BE2C (cell line): Measurements from ENCODE around the gene PIEZO1.

Source experiments
- DNase-seq: peaks from one replicate; pipeline ENCODE4 v3.0.0-alpha.2; 2020
- H3K27me3 ChIP-seq: fragments of 250-450 bp; sonication (Bioruptor Pico); 2 replicates; pipeline ENCODE4 v1.5.1; 2020; ENCODE audit warnings: mild to moderate bottlenecking
- H3K36me3 ChIP-seq: fragments of 250-450 bp; sonication (Bioruptor Pico); 2 replicates; pipeline ENCODE4 v1.5.1; 2020; ENCODE audit warnings: mild to moderate bottlenecking
- H3K4me1 ChIP-seq: fragments of 250-450 bp; sonication (Bioruptor Pico); 2 replicates; pipeline ENCODE4 v1.5.1; 2020
- H3K4me3 ChIP-seq: 2 replicates; pipeline ENCODE4 v1.5.1; 2011; ENCODE audit warnings: low read depth, low read length
- H3K9me3 ChIP-seq: fragments of 250-450 bp; sonication (Bioruptor Pico); 2 replicates; pipeline ENCODE4 v1.5.1; 2020
- TF ChIP-seq, protein P1 (sequence below): IDR thresholded peaks from 2 replicates; pipeline ENCODE4 v1.5.1; 2012; ENCODE audit warnings: mild to moderate bottlenecking, low read depth, low read length

Gene PIEZO1

DNA sequence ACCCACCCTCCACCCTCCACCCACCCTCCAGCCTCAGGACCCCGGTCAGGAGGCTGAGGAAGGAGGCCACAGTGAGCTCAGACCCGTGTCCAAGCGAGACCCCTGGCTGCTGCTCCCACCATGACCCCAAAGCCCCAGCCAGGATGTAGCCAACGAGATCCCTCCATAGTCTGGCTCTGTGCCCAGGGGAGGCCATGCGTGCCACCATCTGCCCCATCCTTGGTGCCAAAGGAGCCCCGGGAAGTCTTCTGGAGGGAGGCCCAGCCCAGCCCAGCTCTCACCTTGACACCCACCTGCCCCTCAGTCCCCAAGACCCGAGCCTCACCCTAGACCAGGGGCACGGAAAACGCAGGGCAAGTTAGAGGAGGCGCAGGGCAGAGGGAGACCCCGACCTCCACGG lies 34.2 kb downstream of the PIEZO1 start:
- no peaks in the 10 kb centered on the region for H3K9me3 ChIP-seq
- TF ChIP-seq, protein P1, sequence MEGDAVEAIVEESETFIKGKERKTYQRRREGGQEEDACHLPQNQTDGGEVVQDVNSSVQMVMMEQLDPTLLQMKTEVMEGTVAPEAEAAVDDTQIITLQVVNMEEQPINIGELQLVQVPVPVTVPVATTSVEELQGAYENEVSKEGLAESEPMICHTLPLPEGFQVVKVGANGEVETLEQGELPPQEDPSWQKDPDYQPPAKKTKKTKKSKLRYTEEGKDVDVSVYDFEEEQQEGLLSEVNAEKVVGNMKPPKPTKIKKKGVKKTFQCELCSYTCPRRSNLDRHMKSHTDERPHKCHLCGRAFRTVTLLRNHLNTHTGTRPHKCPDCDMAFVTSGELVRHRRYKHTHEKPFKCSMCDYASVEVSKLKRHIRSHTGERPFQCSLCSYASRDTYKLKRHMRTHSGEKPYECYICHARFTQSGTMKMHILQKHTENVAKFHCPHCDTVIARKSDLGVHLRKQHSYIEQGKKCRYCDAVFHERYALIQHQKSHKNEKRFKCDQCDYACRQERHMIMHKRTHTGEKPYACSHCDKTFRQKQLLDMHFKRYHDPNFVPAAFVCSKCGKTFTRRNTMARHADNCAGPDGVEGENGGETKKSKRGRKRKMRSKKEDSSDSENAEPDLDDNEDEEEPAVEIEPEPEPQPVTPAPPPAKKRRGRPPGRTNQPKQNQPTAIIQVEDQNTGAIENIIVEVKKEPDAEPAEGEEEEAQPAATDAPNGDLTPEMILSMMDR: no peak
- no peaks in the 10 kb centered on the region for H3K27me3 ChIP-seq
- no peaks in the 10 kb centered on the region for H3K36me3 ChIP-seq
- no peaks in the 10 kb centered on the region; the same call in 1 of the 2 replicates for H3K4me1 ChIP-seq
- no peak overlapping the region for H3K4me3 ChIP-seq
- no peak for DNase-seq

DNA sequence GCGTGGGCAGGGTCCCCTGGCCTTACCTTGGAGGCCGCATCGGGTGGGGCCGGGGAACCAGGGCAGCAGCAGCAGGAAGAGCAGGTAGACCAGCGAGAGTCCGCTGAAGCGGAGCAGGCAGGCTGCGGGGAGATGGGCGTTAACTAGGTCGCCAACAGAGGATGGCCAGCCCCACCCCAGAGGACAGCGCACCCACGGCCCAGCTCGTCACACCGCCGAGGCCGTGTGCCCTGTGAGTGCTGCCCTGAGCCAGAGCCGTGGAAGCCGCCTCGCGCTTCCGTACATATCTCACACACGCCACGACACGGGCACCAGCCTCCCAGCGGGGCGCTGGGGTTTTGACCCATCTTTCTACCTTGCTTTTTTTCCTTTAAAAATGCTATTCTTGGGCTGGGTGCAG lies 35.7 kb downstream of the PIEZO1 start:
- Histone ChIP-seq H3K9me3 (no peaks in the 10 kb centered on the region), H3K4me1 (no peaks in the 10 kb centered on the region), H3K27me3 (no peaks in the 10 kb centered on the region), H3K4me3 (no peak overlapping the region), H3K36me3 (no peaks in the 10 kb centered on the region)
- TF ChIP-seq, protein P1: no peak
- no peak for DNase-seq

DNA sequence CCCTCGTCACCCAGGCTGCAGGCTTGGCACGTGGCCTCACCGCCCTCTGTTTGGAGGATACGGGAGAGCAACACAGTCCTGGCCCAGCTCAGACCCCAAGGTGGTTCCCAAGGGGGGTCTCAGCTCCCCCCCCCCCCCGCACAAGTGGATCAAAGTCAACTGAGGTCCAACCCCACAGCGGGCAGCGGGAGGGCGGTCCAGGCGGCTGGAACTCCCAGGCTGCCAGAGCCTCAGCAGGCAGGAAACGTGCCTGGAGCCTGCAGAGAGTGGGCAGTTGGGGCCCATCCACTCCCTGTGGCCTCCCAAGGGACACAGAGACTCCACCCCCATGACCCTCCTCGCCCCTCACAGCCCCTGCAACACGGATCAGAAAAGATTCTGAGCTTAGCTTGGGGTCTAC lies 36.7 kb downstream of the PIEZO1 start:
- H3K4me1 ChIP-seq: no peaks in the 10 kb centered on the region

DNA sequence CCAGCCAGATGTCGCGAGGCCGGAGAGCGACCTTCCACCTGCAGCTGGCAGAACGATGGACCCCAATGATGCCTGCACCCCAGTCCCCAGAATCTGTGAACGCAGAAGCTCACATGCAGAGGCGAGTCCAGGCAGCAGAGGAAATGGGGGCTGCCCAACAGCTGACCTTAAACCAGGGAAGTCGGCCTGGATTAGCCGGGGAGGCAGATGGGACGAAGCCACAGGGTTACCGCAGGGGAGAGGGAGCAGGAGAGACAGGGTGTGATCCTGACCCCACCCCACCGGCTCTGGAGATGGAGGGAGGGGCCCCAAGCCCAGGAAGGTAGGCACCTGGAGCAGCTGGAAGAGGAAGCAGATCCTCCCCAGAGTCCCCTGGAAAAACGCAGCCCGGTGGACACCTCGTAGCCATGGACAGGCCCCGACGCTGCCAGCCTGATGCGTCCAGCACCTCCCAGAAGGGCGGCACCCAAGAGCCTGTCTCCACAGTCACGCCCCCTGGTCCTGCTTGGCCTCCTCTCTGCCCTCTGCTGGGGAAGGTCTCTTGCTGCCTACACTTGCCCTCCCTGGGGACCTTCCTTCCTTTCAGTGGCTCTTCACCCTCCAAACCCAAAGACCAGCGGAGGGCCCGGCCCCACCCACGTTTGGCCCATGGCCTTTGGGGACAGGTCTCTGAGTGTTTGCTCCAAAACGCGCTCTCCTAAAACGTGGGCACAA lies 37.3 kb downstream of the PIEZO1 start:
- Histone ChIP-seq H3K36me3 (no peaks in the 10 kb centered on the region), H3K9me3 (no peaks in the 10 kb centered on the region), H3K27me3 (no peaks in the 10 kb centered on the region), H3K4me1 (no peaks in the 10 kb centered on the region), H3K4me3 (no peak overlapping the region)
- DNase-seq: no peak
- TF ChIP-seq, protein P1: peak; percentile 29

More for the DNA sequence above, 36.7 kb downstream of the PIEZO1 start:
- Histone ChIP-seq H3K27me3 (no peaks in the 10 kb centered on the region), H3K36me3 (no peaks in the 10 kb centered on the region), H3K9me3 (no peaks in the 10 kb centered on the region), H3K4me3 (no peak overlapping the region)
- DNase-seq: no peak
- TF ChIP-seq, protein P1: no peak

DNA sequence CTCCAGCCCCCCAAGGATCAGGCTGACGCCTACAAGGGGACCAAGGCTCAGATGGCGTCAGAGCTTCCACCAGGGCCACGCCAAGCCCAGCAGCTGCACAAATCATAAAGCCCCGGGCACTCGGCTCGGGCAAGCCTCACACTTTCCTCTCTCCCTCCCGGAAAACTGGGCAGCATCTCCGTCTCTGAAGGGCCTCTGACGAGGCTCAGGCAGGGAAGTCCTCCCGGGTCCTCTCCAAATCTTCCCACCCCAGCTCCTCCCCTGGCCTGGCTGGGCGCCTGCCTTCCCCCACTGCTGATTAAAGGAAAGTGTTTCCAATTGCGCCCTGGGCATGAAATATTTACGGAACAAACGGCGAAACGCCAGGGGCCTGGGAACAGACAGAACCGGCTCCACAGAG lies 38.5 kb downstream of the PIEZO1 start:
- no peaks in the 10 kb centered on the region for H3K9me3 ChIP-seq
- no peaks in the 10 kb centered on the region for H3K27me3 ChIP-seq
- H3K36me3 ChIP-seq: no peaks in the 10 kb centered on the region
- DNase-seq: no peak
- TF ChIP-seq, protein P1: no peak
- no peaks in the 10 kb centered on the region for H3K4me1 ChIP-seq
- H3K4me3 ChIP-seq: no peak overlapping the region
